ENCODE data around the gene PKDCC.
"Not testable (repeated sequence)": the region's sequence is repeated elsewhere in the genome, so short reads cannot be mapped to it uniquely, and the experiment has no call there.

The PKDCC gene

DNA sequence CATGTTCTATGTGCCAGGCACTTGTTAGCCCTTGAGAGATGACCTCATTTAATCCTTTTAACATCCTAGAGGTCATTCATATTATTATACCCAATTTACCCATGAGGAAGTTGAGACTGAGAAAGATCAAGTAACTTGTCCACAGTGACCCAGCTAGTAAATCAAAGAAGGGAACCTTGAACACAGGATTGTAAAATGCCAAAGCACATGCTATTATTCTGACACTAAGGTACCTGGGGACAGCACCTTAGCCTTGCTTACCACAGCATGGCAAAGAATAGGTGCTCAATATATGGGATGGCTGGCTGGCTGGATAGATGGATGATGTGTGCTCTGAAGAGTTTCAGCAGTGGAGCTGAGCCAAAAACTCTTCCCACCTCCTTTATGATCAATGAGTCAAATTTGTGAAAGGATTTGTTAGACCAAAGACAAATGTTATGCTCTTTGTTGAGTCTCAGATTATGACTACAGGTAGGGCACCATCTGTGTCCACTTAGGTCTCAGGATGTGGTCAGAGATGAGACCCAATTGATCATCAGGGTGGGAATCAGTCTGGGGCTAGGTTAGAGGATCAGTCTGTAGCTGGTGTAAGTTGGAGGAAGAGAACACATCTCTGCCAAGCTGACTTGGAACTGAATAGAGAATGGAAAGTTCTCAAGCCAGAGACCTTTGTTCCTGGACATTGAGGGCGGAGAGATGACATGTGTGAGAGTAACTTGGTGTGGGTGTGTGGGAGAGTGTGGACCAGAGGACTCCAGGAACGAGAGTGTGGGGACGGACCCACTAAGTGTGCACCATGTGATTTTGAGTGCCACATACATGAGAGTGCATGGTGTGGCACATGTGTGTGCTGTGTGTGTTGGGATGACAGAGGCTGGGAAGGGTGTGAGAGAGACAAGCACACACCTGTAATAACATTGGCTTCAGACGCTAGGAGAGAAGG lies 16.3 kb upstream of the PKDCC start:
- H3K4me1 ChIP-seq (ENCODE audit: control insufficient read depth, insufficient read depth, low read length) = peaks cover 5% of the 10 kb centered on the region
- H3K27ac ChIP-seq (ENCODE audit: low read length) = no peak overlapping the region
- no peak overlapping the region for H3K9ac ChIP-seq (ENCODE audit: low read length in 2 of 2)
- H3K27me3 ChIP-seq (ENCODE audit: control insufficient read depth in 1 of 2, insufficient read depth in 2 of 2, low read length in 2 of 2) = peaks cover 0 to 2% of the 10 kb centered on the region in 2 donors
- no peak overlapping the region for H3K4me3 ChIP-seq (ENCODE audit: low read length in 2 of 2)
- H3K9me3 ChIP-seq (ENCODE audit: control insufficient read depth in 2 of 2, low read length in 2 of 2) = no peaks in the 10 kb centered on the region
- no peaks in the 10 kb centered on the region for H3K36me3 ChIP-seq (ENCODE audit: control insufficient read depth in 2 of 2, insufficient read depth in 2 of 2, low read length in 2 of 2)

GRCh38 chr2:42032224-42032620 lies 15.6 kb upstream of the PKDCC start:
- Histone ChIP-seq H3K9me3 (ENCODE audit: control insufficient read depth in 2 of 2, low read length in 2 of 2) (no peaks in the 10 kb centered on the region), H3K27ac (ENCODE audit: low read length) (no peak overlapping the region), H3K9ac (ENCODE audit: low read length in 2 of 2) (no peak overlapping the region), H3K4me1 (ENCODE audit: control insufficient read depth, insufficient read depth, low read length) (peaks cover 5% of the 10 kb centered on the region), H3K27me3 (ENCODE audit: control insufficient read depth in 1 of 2, insufficient read depth in 2 of 2, low read length in 2 of 2) (peaks cover 0 to under 1% of the 10 kb centered on the region in 2 donors), H3K4me3 (ENCODE audit: low read length in 2 of 2) (no peak overlapping the region), H3K36me3 (ENCODE audit: control insufficient read depth in 2 of 2, insufficient read depth in 2 of 2, low read length in 2 of 2) (no peaks in the 10 kb centered on the region)

- Histone ChIP-seq H3K27ac (ENCODE audit: low read length) (no peak overlapping the region), H3K9me3 (ENCODE audit: control insufficient read depth in 2 of 2, low read length in 2 of 2) (no peaks in the 10 kb centered on the region), H3K4me1 (ENCODE audit: control insufficient read depth, insufficient read depth, low read length) (peaks cover 5% of the 10 kb centered on the region), H3K27me3 (ENCODE audit: control insufficient read depth in 1 of 2, insufficient read depth in 2 of 2, low read length in 2 of 2) (no peaks in the 10 kb centered on the region), H3K36me3 (ENCODE audit: control insufficient read depth in 2 of 2, insufficient read depth in 2 of 2, low read length in 2 of 2) (no peaks in the 10 kb centered on the region), H3K9ac (ENCODE audit: low read length in 2 of 2) (no peak overlapping the region), H3K4me3 (ENCODE audit: low read length in 2 of 2) (no peak overlapping the region)
Measured at GRCh38 chr2:42032745-42033144, 15.1 kb upstream of the PKDCC start.

GRCh38 chr2:42034096-42034495 lies 13.7 kb upstream of the PKDCC start:
- H3K36me3 ChIP-seq (ENCODE audit: control insufficient read depth in 2 of 2, insufficient read depth in 2 of 2, low read length in 2 of 2); H3K4me3 ChIP-seq (ENCODE audit: low read length in 2 of 2); H3K4me1 ChIP-seq (ENCODE audit: control insufficient read depth, insufficient read depth, low read length); H3K27ac ChIP-seq (ENCODE audit: low read length); H3K9ac ChIP-seq (ENCODE audit: low read length in 2 of 2); H3K27me3 ChIP-seq (ENCODE audit: control insufficient read depth in 1 of 2, insufficient read depth in 2 of 2, low read length in 2 of 2); H3K9me3 ChIP-seq (ENCODE audit: control insufficient read depth in 2 of 2, low read length in 2 of 2): not testable (repeated sequence)

DNA sequence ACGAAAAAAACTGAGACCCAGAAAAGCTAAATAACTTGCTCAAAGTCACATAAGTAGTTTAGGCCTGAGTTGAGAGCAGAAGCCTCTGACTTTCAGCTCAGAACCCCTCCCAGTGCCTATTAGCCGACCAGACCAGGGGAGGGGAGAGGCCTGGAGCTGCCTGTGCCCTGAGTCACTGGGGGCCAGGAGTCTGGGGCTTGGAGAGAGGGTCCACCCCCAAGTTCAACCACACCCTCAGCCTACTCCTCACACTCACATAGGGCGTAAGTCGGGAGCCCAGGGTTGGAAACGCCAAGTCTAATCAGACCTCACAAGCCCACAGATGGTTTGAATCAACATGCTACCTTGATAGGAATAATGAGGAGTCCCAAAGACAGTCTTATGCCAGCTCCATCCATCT lies 12.6 kb upstream of the PKDCC start:
- no peaks in the 10 kb centered on the region for H3K27me3 ChIP-seq (ENCODE audit: control insufficient read depth in 1 of 2, insufficient read depth in 2 of 2, low read length in 2 of 2)
- H3K36me3 ChIP-seq (ENCODE audit: control insufficient read depth in 2 of 2, insufficient read depth in 2 of 2, low read length in 2 of 2) = no peaks in the 10 kb centered on the region
- no peak overlapping the region for H3K27ac ChIP-seq (ENCODE audit: low read length)
- H3K9ac ChIP-seq (ENCODE audit: low read length in 2 of 2) = no peak overlapping the region
- H3K9me3 ChIP-seq (ENCODE audit: control insufficient read depth in 2 of 2, low read length in 2 of 2) = no peaks in the 10 kb centered on the region
- no peaks in the 10 kb centered on the region for H3K4me1 ChIP-seq (ENCODE audit: control insufficient read depth, insufficient read depth, low read length)
- no peak overlapping the region for H3K4me3 ChIP-seq (ENCODE audit: low read length in 2 of 2)

DNA sequence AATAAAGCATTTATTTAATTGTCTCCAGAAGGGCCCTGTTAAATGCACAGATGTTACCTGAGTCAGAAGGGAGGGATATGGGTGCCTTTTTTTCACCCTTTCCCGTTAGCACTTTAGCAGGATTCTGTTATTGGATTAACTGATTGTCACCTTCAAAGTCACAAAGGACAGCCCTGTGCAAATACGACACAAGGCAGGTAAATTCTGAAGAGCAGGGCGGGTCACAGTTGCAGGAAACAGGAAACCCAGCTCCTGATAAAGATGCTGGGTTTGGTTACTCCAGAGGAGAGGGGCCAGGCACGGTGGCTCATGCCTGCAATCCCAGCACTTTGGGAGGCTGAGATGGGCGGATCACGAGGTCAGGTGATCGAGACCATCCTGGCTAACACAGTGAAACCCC lies 11.4 kb upstream of the PKDCC start:
- H3K4me1 ChIP-seq (ENCODE audit: control insufficient read depth, insufficient read depth, low read length) = no peaks in the 10 kb centered on the region
- no peak overlapping the region for H3K27ac ChIP-seq (ENCODE audit: low read length)
- H3K36me3 ChIP-seq (ENCODE audit: control insufficient read depth in 2 of 2, insufficient read depth in 2 of 2, low read length in 2 of 2) = no peaks in the 10 kb centered on the region
- no peak overlapping the region for H3K4me3 ChIP-seq (ENCODE audit: low read length in 2 of 2)
- H3K27me3 ChIP-seq (ENCODE audit: control insufficient read depth in 1 of 2, insufficient read depth in 2 of 2, low read length in 2 of 2) = no peaks in the 10 kb centered on the region
- no peak overlapping the region for H3K9ac ChIP-seq (ENCODE audit: low read length in 2 of 2)
- H3K9me3 ChIP-seq (ENCODE audit: control insufficient read depth in 2 of 2, low read length in 2 of 2) = no peaks in the 10 kb centered on the region

DNA sequence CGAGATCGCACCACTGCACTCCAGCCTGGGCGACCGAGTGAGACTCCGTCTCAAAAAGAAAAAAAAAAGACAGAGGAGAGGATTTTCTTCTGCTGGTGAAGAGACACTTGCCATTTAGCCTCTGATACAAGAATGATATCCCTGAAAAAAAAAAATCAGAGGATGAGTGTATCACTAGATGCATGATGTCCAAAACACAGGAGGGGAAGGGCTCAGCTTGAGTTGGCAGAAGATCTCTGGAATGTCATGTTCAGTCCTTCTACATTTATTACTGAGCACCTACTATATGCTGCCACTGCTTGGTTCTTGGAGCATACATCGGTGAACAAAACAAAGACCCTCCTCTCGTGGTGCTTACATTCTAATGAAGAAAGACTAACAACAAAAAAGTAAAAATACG lies 10.9 kb upstream of the PKDCC start:
- Histone ChIP-seq H3K9me3 (ENCODE audit: control insufficient read depth in 2 of 2, low read length in 2 of 2) (no peaks in the 10 kb centered on the region), H3K4me1 (ENCODE audit: control insufficient read depth, insufficient read depth, low read length) (no peaks in the 10 kb centered on the region), H3K36me3 (ENCODE audit: control insufficient read depth in 2 of 2, insufficient read depth in 2 of 2, low read length in 2 of 2) (no peaks in the 10 kb centered on the region), H3K9ac (ENCODE audit: low read length in 2 of 2) (no peak overlapping the region), H3K4me3 (ENCODE audit: low read length in 2 of 2) (no peak overlapping the region), H3K27me3 (ENCODE audit: control insufficient read depth in 1 of 2, insufficient read depth in 2 of 2, low read length in 2 of 2) (no peaks in the 10 kb centered on the region), H3K27ac (ENCODE audit: low read length) (no peak overlapping the region)

DNA sequence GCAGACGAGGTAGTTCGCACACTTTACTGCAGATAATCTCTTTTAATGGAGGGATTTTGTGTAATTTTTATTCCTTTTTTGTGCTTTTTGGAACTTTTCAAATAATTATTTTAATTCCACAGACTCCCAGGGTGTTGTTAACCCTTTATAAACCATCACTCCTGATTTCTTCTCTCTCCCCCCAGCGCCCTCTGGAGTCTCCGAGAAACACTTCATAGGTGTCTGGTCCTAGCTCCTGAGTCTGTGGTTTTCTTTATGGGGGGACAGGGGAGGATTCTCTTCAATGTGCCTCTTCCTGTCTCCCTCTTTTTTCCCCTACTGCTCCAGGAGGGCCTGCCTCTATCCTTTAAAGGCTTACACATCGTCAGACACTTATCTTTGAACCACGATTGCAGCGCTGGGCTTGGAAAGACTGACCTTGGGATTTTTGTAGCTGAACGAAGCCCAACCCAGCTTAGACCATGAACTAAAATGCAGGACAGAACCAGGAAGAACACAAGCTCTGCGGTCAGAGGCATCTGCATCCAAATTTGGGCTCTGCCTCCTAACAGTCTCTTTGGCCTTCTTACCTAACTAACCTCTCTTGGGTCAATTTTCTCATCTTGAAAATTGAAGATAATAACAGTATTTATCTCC lies 7.1 kb upstream of the PKDCC start:
- no peak overlapping the region for H3K9ac ChIP-seq (ENCODE audit: low read length in 2 of 2)
- peaks cover 5% of the 10 kb centered on the region for H3K4me1 ChIP-seq (ENCODE audit: control insufficient read depth, insufficient read depth, low read length)
- no peaks in the 10 kb centered on the region for H3K36me3 ChIP-seq (ENCODE audit: control insufficient read depth in 2 of 2, insufficient read depth in 2 of 2, low read length in 2 of 2)
- H3K27ac ChIP-seq (ENCODE audit: low read length) = no peak overlapping the region
- H3K4me3 ChIP-seq (ENCODE audit: low read length in 2 of 2) = no peak overlapping the region
- H3K9me3 ChIP-seq (ENCODE audit: control insufficient read depth in 2 of 2, low read length in 2 of 2) = no peaks in the 10 kb centered on the region
- H3K27me3 ChIP-seq (ENCODE audit: control insufficient read depth in 1 of 2, insufficient read depth in 2 of 2, low read length in 2 of 2) = no peaks in the 10 kb centered on the region

GRCh38 chr2:42041377-42042127 lies 6.3 kb upstream of the PKDCC start:
- Histone ChIP-seq H3K9me3 (ENCODE audit: control insufficient read depth in 2 of 2, low read length in 2 of 2) (no peaks in the 10 kb centered on the region), H3K9ac (ENCODE audit: low read length in 2 of 2) (no peak overlapping the region), H3K27ac (ENCODE audit: low read length) (no peak overlapping the region), H3K4me1 (ENCODE audit: control insufficient read depth, insufficient read depth, low read length) (peaks cover 11% of the 10 kb centered on the region), H3K36me3 (ENCODE audit: control insufficient read depth in 2 of 2, insufficient read depth in 2 of 2, low read length in 2 of 2) (no peaks in the 10 kb centered on the region), H3K4me3 (ENCODE audit: low read length in 2 of 2) (no peak overlapping the region), H3K27me3 (ENCODE audit: control insufficient read depth in 1 of 2, insufficient read depth in 2 of 2, low read length in 2 of 2) (no peaks in the 10 kb centered on the region)

DNA sequence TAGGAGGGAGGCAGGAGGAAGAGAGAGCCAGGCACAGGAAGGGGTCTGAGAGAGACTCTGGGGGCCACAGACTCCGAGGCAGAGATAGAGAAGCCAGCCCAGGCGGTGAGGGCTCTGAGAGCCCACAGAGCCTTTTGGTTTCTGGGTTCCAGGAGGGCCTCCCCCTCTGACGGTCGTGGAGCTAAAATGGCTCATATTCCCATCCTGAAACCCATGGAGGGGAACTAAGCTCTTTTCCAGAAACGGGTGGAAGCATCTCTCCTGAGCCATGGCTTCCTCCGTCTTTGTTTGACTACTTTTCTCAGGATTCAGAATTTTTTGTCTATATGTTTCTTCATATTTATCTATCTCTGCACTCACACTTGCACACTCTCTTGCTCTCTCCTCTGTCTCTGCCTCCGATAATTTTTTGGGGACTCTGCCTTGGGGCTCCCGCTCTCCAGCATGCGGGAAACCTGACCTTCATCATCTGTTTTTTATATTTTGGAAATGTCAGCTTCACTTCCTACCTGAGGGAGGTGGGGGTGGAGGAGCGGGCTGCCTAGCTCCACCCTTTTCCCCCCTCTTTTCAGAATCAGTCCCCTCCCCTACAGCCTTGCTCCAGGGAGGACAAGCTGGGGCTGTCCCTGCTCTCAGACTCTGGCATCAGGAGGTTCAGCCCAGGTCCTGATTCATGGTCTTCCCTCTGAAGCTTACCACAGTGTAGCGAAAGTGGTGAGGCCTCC lies 5.0 kb upstream of the PKDCC start:
- Histone ChIP-seq H3K9ac (ENCODE audit: low read length in 2 of 2) (no peak overlapping the region), H3K27me3 (ENCODE audit: control insufficient read depth in 1 of 2, insufficient read depth in 2 of 2, low read length in 2 of 2) (no peaks in the 10 kb centered on the region), H3K9me3 (ENCODE audit: control insufficient read depth in 2 of 2, low read length in 2 of 2) (no peaks in the 10 kb centered on the region), H3K4me3 (ENCODE audit: low read length in 2 of 2) (no peak overlapping the region), H3K36me3 (ENCODE audit: control insufficient read depth in 2 of 2, insufficient read depth in 2 of 2, low read length in 2 of 2) (no peaks in the 10 kb centered on the region), H3K27ac (ENCODE audit: low read length) (no peak overlapping the region), H3K4me1 (ENCODE audit: control insufficient read depth, insufficient read depth, low read length) (peaks cover 17% of the 10 kb centered on the region)
